ENCODE results near the gene C1QTNF8.

C1QTNF8 gene

DNA sequence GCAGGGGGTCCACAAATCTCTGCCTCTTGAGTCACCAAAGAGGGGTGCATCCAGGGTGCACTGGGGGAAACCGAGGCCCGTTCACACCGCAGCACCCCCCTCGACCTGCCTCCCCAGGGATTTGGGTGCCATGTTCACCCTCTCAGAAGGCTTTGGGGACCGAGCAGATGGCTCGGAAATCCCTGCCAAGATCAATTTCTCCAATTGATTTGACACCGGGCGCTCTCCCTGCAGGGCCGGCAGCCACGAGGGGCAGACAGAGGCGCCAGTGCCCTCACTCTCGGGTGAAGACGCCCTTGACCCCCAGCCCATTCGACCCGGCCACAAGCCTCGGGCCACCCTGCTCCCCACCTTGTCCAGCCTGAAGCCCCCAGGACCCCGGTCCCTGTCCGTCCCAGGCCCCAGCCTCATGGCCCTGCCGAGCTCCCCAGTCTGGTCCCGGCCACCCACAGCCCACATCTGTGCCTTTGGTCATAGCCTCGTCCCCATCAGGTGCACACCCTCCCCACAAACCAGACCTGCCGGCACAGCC lies 14.2 kb downstream of the C1QTNF8 start:
- peaks cover 16% of the 10 kb centered on the region for H3K9me3 ChIP-seq (ENCODE audit: severe bottlenecking)
- DNase-seq = peak; percentile 84
- H3K27me3 ChIP-seq (ENCODE audit: insufficient read depth, low read depth, severe bottlenecking) = no peaks in the 10 kb centered on the region
- TF ChIP-seq, protein P1, sequence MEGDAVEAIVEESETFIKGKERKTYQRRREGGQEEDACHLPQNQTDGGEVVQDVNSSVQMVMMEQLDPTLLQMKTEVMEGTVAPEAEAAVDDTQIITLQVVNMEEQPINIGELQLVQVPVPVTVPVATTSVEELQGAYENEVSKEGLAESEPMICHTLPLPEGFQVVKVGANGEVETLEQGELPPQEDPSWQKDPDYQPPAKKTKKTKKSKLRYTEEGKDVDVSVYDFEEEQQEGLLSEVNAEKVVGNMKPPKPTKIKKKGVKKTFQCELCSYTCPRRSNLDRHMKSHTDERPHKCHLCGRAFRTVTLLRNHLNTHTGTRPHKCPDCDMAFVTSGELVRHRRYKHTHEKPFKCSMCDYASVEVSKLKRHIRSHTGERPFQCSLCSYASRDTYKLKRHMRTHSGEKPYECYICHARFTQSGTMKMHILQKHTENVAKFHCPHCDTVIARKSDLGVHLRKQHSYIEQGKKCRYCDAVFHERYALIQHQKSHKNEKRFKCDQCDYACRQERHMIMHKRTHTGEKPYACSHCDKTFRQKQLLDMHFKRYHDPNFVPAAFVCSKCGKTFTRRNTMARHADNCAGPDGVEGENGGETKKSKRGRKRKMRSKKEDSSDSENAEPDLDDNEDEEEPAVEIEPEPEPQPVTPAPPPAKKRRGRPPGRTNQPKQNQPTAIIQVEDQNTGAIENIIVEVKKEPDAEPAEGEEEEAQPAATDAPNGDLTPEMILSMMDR (IDR thresholded peaks at IDR 0.05; ENCODE audit: low read depth, low read length) = no peak
- H3K27ac ChIP-seq = peak overlapping the region; percentile 89
- H3K4me3 ChIP-seq (ENCODE audit: low read depth, low read length) = peak overlapping the region; percentile 4
- peaks cover under 1% of the 10 kb centered on the region for H3K36me3 ChIP-seq

DNA sequence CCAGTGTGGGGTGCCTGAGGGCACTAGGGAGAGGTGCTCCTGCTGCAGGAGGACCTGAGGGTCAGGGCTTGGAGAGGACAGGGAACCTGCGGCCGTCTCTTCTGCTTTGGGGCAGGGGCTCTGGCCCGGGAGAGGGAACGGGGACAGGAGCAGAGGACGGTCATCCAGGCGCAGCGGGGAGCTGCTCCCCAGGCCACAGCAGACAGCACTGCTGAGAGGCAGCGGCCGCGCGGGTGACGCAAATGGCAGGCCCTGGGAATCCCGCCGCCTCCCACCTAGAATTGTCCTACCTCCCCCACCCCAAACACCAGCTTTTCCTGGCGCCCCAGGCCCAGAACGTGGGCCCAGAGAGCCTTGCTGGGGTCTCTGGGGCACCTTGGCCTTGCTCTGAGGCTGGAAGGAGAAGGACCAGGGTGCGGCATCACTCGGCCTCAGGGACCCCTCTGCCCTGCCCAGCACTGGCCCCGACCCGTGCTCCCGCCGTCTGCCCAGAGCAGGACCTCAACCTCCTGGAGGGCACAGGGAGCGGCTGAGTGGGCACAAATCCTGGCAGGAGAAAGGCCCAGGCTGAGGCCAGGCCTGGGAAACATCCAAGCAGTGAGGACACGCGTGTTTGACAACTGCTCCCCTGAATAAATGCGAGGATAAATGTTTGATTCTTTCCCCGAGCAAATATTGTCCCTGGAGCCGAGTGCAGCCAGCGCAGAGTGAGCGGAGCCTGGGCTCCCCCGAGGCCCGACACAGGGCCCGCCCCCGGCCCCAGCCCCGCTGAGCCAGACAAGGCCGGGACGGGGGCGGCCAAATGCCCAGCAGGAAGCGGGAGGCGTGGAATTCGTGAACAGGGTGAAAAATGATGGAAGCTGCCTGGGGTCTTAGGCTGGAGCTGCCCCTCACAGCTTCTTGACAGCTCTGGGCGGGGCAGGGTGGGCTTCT lies 15.0 kb downstream of the C1QTNF8 start:
- TF ChIP-seq, protein P1 (IDR thresholded peaks at IDR 0.05; ENCODE audit: low read depth, low read length) = no peak
- Histone ChIP-seq H3K27me3 (ENCODE audit: insufficient read depth, low read depth, severe bottlenecking) (no peaks in the 10 kb centered on the region), H3K4me3 (ENCODE audit: low read depth, low read length) (peak overlapping the region; percentile 4), H3K9me3 (ENCODE audit: severe bottlenecking) (peaks cover 16% of the 10 kb centered on the region), H3K36me3 (peaks cover 2% of the 10 kb centered on the region), H3K27ac (peak overlapping the region; percentile 89)
- peak; percentile 75 for DNase-seq

DNA sequence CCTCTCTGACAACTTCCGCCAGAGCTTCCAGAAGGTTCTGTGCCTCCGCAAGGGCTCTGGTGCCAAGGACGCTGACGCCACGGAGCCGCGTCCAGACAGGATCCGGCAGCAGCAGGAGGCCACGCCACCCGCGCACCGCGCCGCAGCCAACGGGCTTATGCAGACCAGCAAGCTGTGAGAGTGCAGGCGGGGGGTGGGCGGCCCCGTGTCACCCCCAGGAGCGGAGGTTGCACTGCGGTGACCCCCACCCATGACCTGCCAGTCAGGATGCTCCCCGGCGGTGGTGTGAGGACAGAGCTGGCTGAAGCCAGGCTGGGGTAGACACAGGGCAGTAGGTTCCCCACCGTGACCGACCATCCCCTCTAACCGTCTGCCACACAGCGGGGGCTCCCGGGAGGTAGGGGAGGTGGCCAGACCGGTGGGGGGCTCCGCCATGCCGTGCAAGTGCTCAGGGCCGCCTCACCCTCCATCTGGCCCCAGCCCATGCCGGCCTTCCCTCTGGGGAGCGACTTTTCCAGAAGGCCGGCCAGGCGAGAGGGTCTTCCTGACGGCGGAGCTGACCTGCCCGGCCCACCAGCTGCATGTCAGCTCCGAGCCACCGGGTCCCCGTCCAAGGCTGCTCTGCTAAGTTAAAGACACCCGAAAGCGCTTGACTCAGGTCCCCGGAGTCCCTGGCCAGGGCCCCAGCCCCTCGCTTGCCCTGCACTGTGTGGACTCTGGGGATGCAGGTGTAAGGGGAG lies 16.1 kb downstream of the C1QTNF8 start:
- H3K4me3 ChIP-seq (ENCODE audit: low read depth, low read length) = no peak overlapping the region

DNA sequence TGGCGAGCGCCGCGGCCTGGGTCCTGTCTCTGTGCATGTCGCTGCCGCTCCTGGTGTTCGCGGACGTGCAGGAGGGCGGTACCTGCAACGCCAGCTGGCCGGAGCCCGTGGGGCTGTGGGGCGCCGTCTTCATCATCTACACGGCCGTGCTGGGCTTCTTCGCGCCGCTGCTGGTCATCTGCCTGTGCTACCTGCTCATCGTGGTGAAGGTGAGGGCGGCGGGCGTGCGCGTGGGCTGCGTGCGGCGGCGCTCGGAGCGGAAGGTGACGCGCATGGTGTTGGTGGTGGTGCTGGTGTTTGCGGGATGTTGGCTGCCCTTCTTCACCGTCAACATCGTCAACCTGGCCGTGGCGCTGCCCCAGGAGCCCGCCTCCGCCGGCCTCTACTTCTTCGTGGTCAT lies 16.7 kb downstream of the C1QTNF8 start:
- Histone ChIP-seq H3K9me3 (ENCODE audit: severe bottlenecking) (peaks cover 5% of the 10 kb centered on the region), H3K36me3 (peaks cover 6% of the 10 kb centered on the region), H3K27me3 (ENCODE audit: insufficient read depth, low read depth, severe bottlenecking) (no peaks in the 10 kb centered on the region), H3K27ac (peak overlapping the region; percentile 89), H3K4me3 (ENCODE audit: low read depth, low read length) (no peak overlapping the region)
- TF ChIP-seq, protein P1 (IDR thresholded peaks at IDR 0.05; ENCODE audit: low read depth, low read length) = no peak
- no peak for DNase-seq

More for the DNA sequence above, 16.1 kb downstream of the C1QTNF8 start:
- TF ChIP-seq, protein P1 (IDR thresholded peaks at IDR 0.05; ENCODE audit: low read depth, low read length) = no peak
- Histone ChIP-seq H3K27ac (peak overlapping the region; percentile 89), H3K27me3 (ENCODE audit: insufficient read depth, low read depth, severe bottlenecking) (no peaks in the 10 kb centered on the region), H3K36me3 (peaks cover 6% of the 10 kb centered on the region), H3K9me3 (ENCODE audit: severe bottlenecking) (peaks cover 11% of the 10 kb centered on the region)
- DNase-seq = peak; percentile 89

DNA sequence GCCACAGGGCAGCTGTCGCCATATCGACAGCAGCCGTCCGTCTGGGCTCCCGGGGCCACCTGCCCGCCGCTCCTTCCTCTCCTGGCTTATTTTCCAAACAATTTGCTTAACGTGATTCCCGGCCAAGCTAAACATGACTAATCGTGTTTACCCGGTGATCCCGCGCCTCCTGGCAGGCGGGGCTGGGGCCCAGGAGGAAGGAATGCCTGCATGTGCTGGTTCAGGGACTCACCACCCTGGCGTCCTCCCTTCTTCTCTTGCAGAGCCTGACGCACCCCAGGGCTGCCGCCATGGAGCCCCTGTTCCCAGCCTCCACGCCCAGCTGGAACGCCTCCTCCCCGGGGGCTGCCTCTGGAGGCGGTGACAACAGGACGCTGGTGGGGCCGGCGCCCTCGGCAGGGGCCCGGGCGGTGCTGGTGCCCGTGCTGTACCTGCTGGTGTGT lies 17.4 kb downstream of the C1QTNF8 start:
- Histone ChIP-seq H3K36me3 (peaks cover 6% of the 10 kb centered on the region), H3K4me3 (ENCODE audit: low read depth, low read length) (peak overlapping the region; percentile 49), H3K9me3 (ENCODE audit: severe bottlenecking) (no peaks in the 10 kb centered on the region), H3K27me3 (ENCODE audit: insufficient read depth, low read depth, severe bottlenecking) (no peaks in the 10 kb centered on the region), H3K27ac (peak overlapping the region; percentile 89)
- TF ChIP-seq, protein P1 (IDR thresholded peaks at IDR 0.05; ENCODE audit: low read depth, low read length) = no peak
- DNase-seq = peak; percentile 86

Data from WERI-Rb-1 (cell line).